ENCODE measurements around the gene RWDD2A. TPM values are rescaled to one million over a fixed set of nuclear protein-coding genes. Genes with fewer than 3 reads are reported as not detected.

Gene RWDD2A
- total and polyA plus RNA-seq, 2 of the 8 experiments (the other 6 are each of a cell fraction or from before 2014, with no cell fraction given) = 2.1 to 3.6 TPM

- Histone ChIP-seq H2BK5ac (ENCODE audit: low read depth, low read length) (no peak overlapping the region), H3K9ac (replicated peaks in 1 of 4; ENCODE audit: extremely low read depth in 1 of 4, low read depth in 3 of 4, low read length in 3 of 4) (no peak overlapping the region), H3K79me1 (ENCODE audit: low read depth, low read length) (no peaks in the 10 kb centered on the region), H3K4me1 (replicated peaks in 1 of 4; ENCODE audit: control insufficient read depth in 3 of 4, insufficient read depth in 4 of 4, low read length in 3 of 4) (no peaks in the 10 kb centered on the region), H4K8ac (ENCODE audit: extremely low read depth, insufficient read depth, low read length) (no peak overlapping the region), H3K23me2 (ENCODE audit: low read depth, low read length) (no peaks in the 10 kb centered on the region), H3K56ac (replicated peaks; ENCODE audit: insufficient read length, low read depth, low read length) (no peak overlapping the region), H2BK15ac (ENCODE audit: low read length) (no peak overlapping the region), H3K79me2 (ENCODE audit: control insufficient read depth in 1 of 2, insufficient read depth in 2 of 2, low read length in 2 of 2) (no peaks in the 10 kb centered on the region), H3K18ac (ENCODE audit: extremely low read depth, low read length) (no peak overlapping the region), H4K91ac (replicated peaks; ENCODE audit: insufficient read length, low read length) (no peak overlapping the region), H3K9me3 (ENCODE audit: insufficient read depth in 2 of 2, low read depth in 1 of 2, low read length in 1 of 2) (no peaks in the 10 kb centered on the region), H3K27me3 (replicated peaks in 1 of 4; ENCODE audit: control insufficient read depth in 3 of 4, extremely low read depth in 1 of 4, insufficient read depth in 3 of 4, low read length in 3 of 4) (no peaks in the 10 kb centered on the region), H2BK12ac (ENCODE audit: low read depth, low read length) (no peak overlapping the region), H2AK5ac (ENCODE audit: low read depth, low read length) (no peak overlapping the region), H2AFZ (ENCODE audit: low read length) (no peak overlapping the region), H3K4me2 (ENCODE audit: insufficient read depth in 1 of 2, low read depth in 2 of 2, low read length in 2 of 2) (no peak overlapping the region), H3K4me3 (ENCODE audit: extremely low read depth in 1 of 4, insufficient read depth in 2 of 4, low read depth in 3 of 4, low read length in 4 of 4) (no peak overlapping the region), H4K5ac (ENCODE audit: insufficient read length, low read depth, low read length) (no peak overlapping the region), H4K20me1 (replicated peaks in 1 of 2; ENCODE audit: control insufficient read depth in 1 of 2, insufficient read depth in 2 of 2, low read length in 2 of 2) (no peaks in the 10 kb centered on the region), H3K23ac (ENCODE audit: insufficient read length) (no peak overlapping the region), H2BK20ac (ENCODE audit: low read length) (no peak overlapping the region), H2BK120ac (replicated peaks; ENCODE audit: low read depth, low read length) (no peak overlapping the region), H3K36me3 (ENCODE audit: control insufficient read depth in 2 of 4, insufficient read depth in 4 of 4, low read length in 3 of 4) (no peaks in the 10 kb centered on the region), H3K4ac (replicated peaks; ENCODE audit: insufficient read length, low read depth, low read length) (no peak overlapping the region), H3K27ac (ENCODE audit: low read depth, low read length) (no peak overlapping the region), H3K14ac (ENCODE audit: insufficient read length) (no peak overlapping the region)
- DNase-seq (ENCODE audit: low read depth in 1 of 2, low spot score in 2 of 2) = no peak
- FAIRE-seq = no peak
- WGBS, 2 experiments (ENCODE audit: extremely low coverage in 1 of 2, insufficient coverage in 1 of 2, insufficient read length in 1 of 2, insufficient replicate concordance in 2 of 2, low coverage in 1 of 2, low lambda C conversion rate in 2 of 2, missing lambda C conversion rate in 1 of 2) = 87% methylated on average over 3 of the region's 3 CpGs; no CpG with 5 or more reads in 1 of the 2 experiments
- ChIA-PET CTCF (ENCODE audit: partially characterized antibody) (interaction anchor here (1.2 to 11.7 kb wide), 9 partner anchors 11 to 396 kb away, joined by 3 to 310 read pairs (median 4); partner anchors contain the start of genes DOP1A, PRSS35 and UBE3D), POLR2A (ENCODE audit: partially characterized antibody) (interaction anchor here (1.5 kb wide), 1 partner anchor 294 kb away, joined by 3 read pairs; the partner anchor contains the start of gene PRSS35)
- no peak for TF ChIP-seq GABPA (IDR thresholded peaks at IDR 0.05; ENCODE audit: borderline replicate concordance, insufficient read depth, low read length)
- TF ChIP-seq FOSL1 (IDR thresholded peaks at IDR 0.05; ENCODE audit: insufficient read depth, low read depth, low read length) = no peak
- no peak for TF ChIP-seq SRF (IDR thresholded peaks at IDR 0.05; ENCODE audit: low read depth, low read length)
- no peak for TF ChIP-seq RFX5 (IDR thresholded peaks at IDR 0.05; ENCODE audit: borderline replicate concordance, low read depth, low read length)
- TF ChIP-seq RBBP5 (IDR thresholded peaks at IDR 0.05; ENCODE audit: borderline replicate concordance, low read depth, low read length) = no peak
- no peak for TF ChIP-seq TAF1 (IDR thresholded peaks at IDR 0.05; ENCODE audit: low read depth, low read length)
- TF ChIP-seq RNF2 (IDR thresholded peaks at IDR 0.05; ENCODE audit: borderline replicate concordance, low read depth, low read length, missing control alignments, poor library complexity, severe bottlenecking) = no peak
- no peak for TF ChIP-seq CBX5 (IDR thresholded peaks at IDR 0.05; ENCODE audit: low read depth, low read length)
- TF ChIP-seq EP300 (IDR thresholded peaks at IDR 0.05; ENCODE audit: borderline replicate concordance in 1 of 2, low read depth in 2 of 2, low read length in 2 of 2) = no peak
- TF ChIP-seq EZH2 (IDR thresholded peaks at IDR 0.05; ENCODE audit: low read depth, low read length, severe bottlenecking) = no peak
- no peak for TF ChIP-seq KDM4A (IDR thresholded peaks at IDR 0.05; ENCODE audit: low read depth, low read length, severe bottlenecking)
- TF ChIP-seq CHD2 (IDR thresholded peaks at IDR 0.05; ENCODE audit: low read length) = no peak
- no peak for TF ChIP-seq TCF12 (IDR thresholded peaks at IDR 0.05; ENCODE audit: low read depth, low read length)
- TF ChIP-seq CREB1 (IDR thresholded peaks at IDR 0.05) = no peak
- no peak for TF ChIP-seq POLR2AphosphoS5 (IDR thresholded peaks at IDR 0.05; ENCODE audit: low read depth, low read length)
Observed at GRCh38 chr6:83218646-83219045, 25.5 kb downstream of the RWDD2A start.

All from H1 (cell line).